GM03348 (cell line): ENCODE measurements around the gene KRTCAP3.

Experiments used
- DNase-seq: peaks from one replicate; pipeline ENCODE4 v3.0.0; 2012; ENCODE audit warnings: low spot score

Gene KRTCAP3

DNA sequence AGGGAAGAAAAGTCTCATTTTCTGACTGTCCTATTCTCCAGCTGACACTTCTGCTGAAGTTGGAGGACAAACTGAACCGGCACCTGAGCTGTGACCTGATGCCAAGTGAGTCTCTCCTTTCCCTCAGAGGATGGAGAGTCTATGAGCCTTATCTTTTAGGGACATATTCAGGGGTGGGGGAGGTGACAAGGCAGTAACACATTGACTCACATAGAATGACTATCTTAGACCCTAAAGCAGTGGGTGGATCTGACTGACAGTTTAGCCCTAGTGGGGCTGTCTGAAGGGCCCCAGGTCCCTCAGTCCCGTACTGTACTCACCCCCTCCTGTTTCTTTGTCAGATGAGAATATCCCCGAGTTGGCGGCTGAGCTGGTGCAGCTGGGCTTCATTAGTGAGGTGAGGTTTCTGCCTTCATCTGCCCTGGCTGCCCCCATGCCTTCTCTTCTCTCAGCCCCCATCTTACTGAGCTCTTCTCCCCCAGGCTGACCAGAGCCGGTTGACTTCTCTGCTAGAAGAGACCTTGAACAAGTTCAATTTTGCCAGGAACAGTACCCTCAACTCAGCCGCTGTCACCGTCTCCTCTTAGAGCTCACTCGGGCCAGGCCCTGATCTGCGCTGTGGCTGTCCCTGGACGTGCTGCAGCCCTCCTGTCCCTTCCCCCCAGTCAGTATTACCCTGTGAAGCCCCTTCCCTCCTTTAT, 805 bp upstream of the KRTCAP3 start:
- DNase-seq = no peak

GRCh38 chr2:27442920-27443282, 720 bp downstream of the KRTCAP3 start:
- peak; percentile 20 for DNase-seq

- DNase-seq = no peak
These were observed 3.0 kb downstream of the KRTCAP3 start for GRCh38 chr2:27445155-27445554.

- DNase-seq = no peak
These were observed 3.4 kb downstream of the KRTCAP3 start for GRCh38 chr2:27445615-27446014.

GRCh38 chr2:27446057-27446456, 3.9 kb downstream of the KRTCAP3 start:
- DNase-seq = no peak

DNA sequence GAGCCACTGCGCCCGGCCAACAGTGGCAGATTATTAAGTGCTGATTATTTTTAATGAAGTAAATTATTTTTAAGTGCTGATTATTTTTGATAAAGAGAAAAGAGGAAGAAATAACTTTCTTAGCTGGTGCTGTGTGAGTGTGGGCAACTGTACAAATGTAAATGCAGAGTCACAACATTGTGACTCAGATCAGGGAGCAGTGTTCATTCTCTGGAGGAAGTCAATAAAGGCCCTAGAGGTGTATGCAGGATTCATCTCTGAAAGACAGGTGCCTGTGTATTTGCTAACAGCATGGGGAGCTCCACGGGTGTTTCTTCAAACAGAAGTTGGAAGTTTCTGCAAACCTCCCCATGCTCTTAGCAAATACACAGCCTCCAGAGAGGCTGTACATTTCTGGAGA, 6.2 kb downstream of the KRTCAP3 start:
- DNase-seq = no peak

GRCh38 chr2:27451095-27451494, 8.9 kb downstream of the KRTCAP3 start:
- DNase-seq = no peak

- DNase-seq = no peak
These were observed 11.8 kb downstream of the KRTCAP3 start for GRCh38 chr2:27453968-27454367.

- no peak for DNase-seq
These were observed 18.9 kb downstream of the KRTCAP3 start for GRCh38 chr2:27461118-27461517.

DNA sequence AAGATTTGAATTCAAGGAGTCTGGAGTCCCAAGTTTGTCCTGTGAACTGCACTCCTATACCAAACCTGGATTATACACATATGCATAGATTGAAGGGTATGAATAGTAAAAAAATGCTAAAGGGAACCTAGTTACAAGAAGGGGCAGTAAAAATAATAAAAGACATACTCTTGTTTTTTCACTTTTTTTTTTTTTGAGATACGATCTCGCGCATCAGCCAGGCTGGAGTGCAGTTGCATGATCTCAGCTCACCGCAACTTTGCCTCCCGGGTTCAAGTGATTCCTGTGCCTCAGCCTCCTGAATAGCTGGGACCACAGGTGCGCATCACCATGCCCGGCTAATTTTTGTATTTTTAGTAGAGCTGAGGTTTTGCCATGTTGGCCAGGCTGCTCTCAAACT, 22.3 kb downstream of the KRTCAP3 start:
- DNase-seq = no peak

GRCh38 chr2:27471961-27472360, 29.8 kb downstream of the KRTCAP3 start:
- DNase-seq = no peak

DNA sequence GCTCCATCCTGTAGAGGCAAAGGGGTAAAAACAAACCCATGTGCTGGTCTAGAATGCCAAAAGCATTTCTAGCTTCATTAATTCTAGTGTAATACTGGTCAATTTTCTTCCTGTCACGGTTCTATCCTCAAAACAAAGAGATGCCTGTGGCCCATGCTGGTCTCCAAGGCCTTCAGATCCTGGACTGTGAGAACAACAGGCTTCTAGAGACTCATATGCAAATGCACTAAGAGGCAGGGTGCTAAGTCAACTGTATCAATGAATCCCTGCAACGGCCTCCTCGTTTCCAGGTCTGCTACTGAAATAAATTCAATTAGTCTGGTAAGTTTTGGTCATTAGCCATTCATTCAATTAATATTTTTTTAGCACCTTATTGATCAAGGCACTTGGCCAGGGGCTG, 43.3 kb downstream of the KRTCAP3 start:
- DNase-seq = no peak

DNA sequence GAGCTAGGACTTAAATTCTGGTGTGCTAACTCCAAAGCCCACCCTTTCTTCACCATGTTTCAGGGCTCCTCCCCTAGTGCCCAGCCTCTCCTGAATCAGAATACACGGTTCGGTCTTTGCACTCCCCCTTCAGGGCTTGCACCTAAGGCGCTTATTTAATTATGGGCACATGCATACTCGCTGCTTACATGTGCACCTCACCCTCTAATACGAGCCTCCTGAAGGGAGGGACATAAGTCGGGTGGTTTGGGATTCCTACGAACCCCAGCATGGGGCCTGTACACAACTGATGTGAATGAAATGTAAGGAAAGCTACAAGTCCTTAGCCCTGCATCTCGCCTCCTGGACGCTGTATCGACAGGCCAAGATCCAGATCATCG, 46.9 kb downstream of the KRTCAP3 start:
- peak; percentile 31 for DNase-seq

- DNase-seq = peak; percentile 99
These were observed 47.6 kb downstream of the KRTCAP3 start, which contains the start of gene IFT172 for GRCh38 chr2:27489498-27490397. Gene IFT172, minus strand, starts transcription at chr2:27489743. Its CDS starts 90 bp downstream, at chr2:27489653.

GRCh38 chr2:27492557-27492956, 50.4 kb downstream of the KRTCAP3 start:
- no peak for DNase-seq

DNA sequence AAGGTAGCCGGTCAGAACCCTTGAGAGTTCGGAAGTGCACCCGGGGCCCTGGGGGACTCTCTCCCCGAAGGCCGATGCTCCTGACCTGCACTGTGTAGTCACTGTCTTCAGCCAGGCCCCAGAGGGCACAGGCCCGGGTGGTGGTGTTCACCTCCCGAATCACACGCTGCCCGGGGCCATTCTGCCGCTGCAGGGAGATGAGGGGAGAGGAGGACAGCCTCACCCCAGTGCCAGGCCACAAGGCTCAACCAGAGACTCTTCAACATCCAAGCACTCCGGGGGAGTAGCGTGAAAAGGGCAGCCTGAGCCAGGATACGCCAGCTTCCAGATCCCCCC, 51.7 kb downstream of the KRTCAP3 start:
- no peak for DNase-seq
